Thyroid gland (tissue), 4 donors: Measurements from ENCODE around the gene BBS9. TPM values are rescaled to one million over a fixed set of nuclear protein-coding genes. Genes with fewer than 3 reads are reported as not detected.

Source experiments
- DNase-seq, 2 donors: peaks; one replicate each; pipeline ENCODE4 v3.0.0-alpha.2; 2019
- H3K27ac ChIP-seq, 3 donors: fragments of 200-600 bp; sonication (generic); 1 replicate in 2 of 3; 2 replicates in 1 of 3; pipeline ENCODE4 v1.5.1; 2016 to 2019; ENCODE audit warnings: mild to moderate bottlenecking in 1 of 3, moderate library complexity in 1 of 3
- H3K27me3 ChIP-seq: fragments of 200-600 bp; sonication (generic); one replicate; pipeline ENCODE4 v1.5.1; 2019
- H3K36me3 ChIP-seq, 2 donors: fragments of 200-600 bp; sonication (generic); one replicate each; pipeline ENCODE4 v1.5.1; 2016 to 2019
- H3K4me1 ChIP-seq, 2 donors: fragments of 200-600 bp; sonication (generic); one replicate each; pipeline ENCODE4 v1.5.1; 2017 to 2019
- H3K4me3 ChIP-seq, 3 donors: fragments of 200-600 bp; sonication (generic); replicated peaks in 1 of 3; 1 replicate in 2 of 3; 2 replicates in 1 of 3; pipeline ENCODE4 v1.5.1; 2016; ENCODE audit warnings: mild to moderate bottlenecking in 1 of 3
- H3K9me3 ChIP-seq: fragments of 200-600 bp; sonication (generic); one replicate; pipeline ENCODE4 v1.5.1; 2017
- POLR2A ChIP-seq, 2 donors: fragments of 450-650 bp; IDR thresholded peaks; one replicate each; pipeline ENCODE4 v1.6.1; 2017; ENCODE audit warnings: antibody characterized with exemption in 2 of 2, mild to moderate bottlenecking in 2 of 2, moderate library complexity in 1 of 2
- WGBS, 2 donors: methylation state at CpG; one replicate each; pipeline ENCODE4 v1.1.5; 2017; 5-methylcytosine and 5-hydroxymethylcytosine counted together
- intact Hi-C: fragments of 100-400 bp; cut with DNase I; formaldehyde crosslinking; loops from one replicate; pipeline ENCODE4 v1.15.1; 2023
- total RNA-seq, 4 donors: library from RNA; depleted of rRNA; stranded (reverse); fragments of >200 nt; gene quantifications; one replicate each; pipeline ENCODE4 v1.2.3, GENCODE V29; 2016
- TF ChIP-seq, protein P1 (sequence below), 6 experiments: fragments of 200-600 bp in 3 of 6; fragments of 450-650 bp in 3 of 6; sonication (generic) in 3 of 6; IDR thresholded peaks; one replicate each; pipeline ENCODE4 v1.5.1; 2016 to 2019; ENCODE audit warnings: antibody characterized with exemption in 6 of 6, mild to moderate bottlenecking in 2 of 6, inconsistent platforms in 1 of 6, moderate library complexity in 1 of 6

Gene BBS9
- total RNA-seq, 4 donors from 2014 or later, result 59.2 to 84.8 (median 73.1) TPM

DNA sequence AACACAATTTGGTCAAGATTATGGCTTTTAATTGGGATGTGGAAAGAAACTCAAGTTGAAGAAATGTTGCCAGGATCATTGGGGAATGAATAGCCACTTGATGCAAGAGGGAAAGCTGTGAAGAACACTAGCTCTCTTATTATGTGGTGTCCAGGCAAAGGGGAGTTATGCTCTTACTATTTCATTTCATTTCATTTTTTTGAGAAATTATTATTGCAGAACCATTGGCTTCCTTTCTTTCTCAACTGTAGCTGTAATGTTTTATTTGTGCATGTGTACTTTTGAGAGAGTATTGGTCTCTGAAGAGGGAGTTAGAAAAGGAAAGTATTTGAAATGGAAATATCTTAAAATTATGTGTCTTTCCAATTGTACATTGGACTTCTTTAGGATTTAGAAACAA is 463.4 kb downstream of the BBS9 start:
- Histone ChIP-seq H3K36me3 (no peaks in the 10 kb centered on the region), H3K4me1 (no peaks in the 10 kb centered on the region), H3K27me3 (no peaks in the 10 kb centered on the region), H3K4me3 (no peak overlapping the region), H3K27ac (no peak overlapping the region), H3K9me3 (no peaks in the 10 kb centered on the region)
- intact Hi-C loops, result no loop called here
- DNase-seq, result no peak
- TF ChIP-seq POLR2A (IDR thresholded peaks at IDR 0.05), result no peak
- TF ChIP-seq, protein P1, sequence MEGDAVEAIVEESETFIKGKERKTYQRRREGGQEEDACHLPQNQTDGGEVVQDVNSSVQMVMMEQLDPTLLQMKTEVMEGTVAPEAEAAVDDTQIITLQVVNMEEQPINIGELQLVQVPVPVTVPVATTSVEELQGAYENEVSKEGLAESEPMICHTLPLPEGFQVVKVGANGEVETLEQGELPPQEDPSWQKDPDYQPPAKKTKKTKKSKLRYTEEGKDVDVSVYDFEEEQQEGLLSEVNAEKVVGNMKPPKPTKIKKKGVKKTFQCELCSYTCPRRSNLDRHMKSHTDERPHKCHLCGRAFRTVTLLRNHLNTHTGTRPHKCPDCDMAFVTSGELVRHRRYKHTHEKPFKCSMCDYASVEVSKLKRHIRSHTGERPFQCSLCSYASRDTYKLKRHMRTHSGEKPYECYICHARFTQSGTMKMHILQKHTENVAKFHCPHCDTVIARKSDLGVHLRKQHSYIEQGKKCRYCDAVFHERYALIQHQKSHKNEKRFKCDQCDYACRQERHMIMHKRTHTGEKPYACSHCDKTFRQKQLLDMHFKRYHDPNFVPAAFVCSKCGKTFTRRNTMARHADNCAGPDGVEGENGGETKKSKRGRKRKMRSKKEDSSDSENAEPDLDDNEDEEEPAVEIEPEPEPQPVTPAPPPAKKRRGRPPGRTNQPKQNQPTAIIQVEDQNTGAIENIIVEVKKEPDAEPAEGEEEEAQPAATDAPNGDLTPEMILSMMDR (IDR thresholded peaks at IDR 0.05), result no peak

DNA sequence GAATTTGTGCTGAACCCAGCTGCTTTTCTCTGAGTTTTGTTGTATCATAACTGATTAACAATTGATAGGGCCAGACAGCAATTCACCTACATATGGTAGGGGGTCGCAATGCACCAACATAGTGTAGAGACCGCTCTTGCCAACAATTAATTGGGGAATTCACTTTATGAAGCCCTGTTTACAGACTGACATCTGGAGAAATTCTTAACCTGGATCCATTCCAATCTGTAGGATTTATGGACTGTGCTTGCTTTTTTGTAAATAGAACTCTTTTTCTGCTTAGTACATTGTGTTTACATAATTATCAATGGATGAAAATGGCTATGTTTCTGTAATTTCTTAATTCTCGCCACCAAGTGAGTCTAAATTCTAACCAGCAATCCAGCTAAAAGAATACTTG is 464.2 kb downstream of the BBS9 start:
- Histone ChIP-seq H3K4me1 (no peaks in the 10 kb centered on the region), H3K27me3 (no peaks in the 10 kb centered on the region), H3K4me3 (no peak overlapping the region), H3K9me3 (no peaks in the 10 kb centered on the region), H3K36me3 (no peaks in the 10 kb centered on the region), H3K27ac (no peak overlapping the region)
- TF ChIP-seq, protein P1 (IDR thresholded peaks at IDR 0.05), result no peak
- no peak for TF ChIP-seq POLR2A (IDR thresholded peaks at IDR 0.05)
- 89 to 92% methylated on average over 3 of the region's 3 CpGs for WGBS, 2 donors
- no peak for DNase-seq
- intact Hi-C loops, result no loop called here

DNA sequence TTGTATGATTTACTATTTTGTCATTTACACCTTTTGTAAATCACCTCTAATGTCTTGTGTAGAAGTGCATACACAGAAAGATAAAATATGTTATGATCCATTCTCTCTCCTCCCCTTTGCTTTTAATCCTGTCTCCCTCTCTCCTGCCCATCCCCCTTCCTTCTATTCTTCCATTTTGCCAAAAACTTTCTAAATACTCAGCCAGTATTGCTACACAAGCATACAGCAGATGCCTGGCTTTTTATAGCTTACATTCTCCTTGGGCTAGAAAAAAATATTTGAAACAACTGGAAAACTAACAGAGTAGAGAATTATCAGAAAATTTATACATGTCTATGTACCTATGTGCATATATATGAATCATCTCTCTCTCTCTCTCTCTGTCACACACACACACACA is 467.3 kb downstream of the BBS9 start:
- TF ChIP-seq, protein P1 (IDR thresholded peaks at IDR 0.05), result no peak
- no peak for TF ChIP-seq POLR2A (IDR thresholded peaks at IDR 0.05)
- intact Hi-C loops, result no loop called here
- Histone ChIP-seq H3K27me3 (no peaks in the 10 kb centered on the region), H3K36me3 (no peaks in the 10 kb centered on the region), H3K4me3 (no peak overlapping the region), H3K4me1 (no peaks in the 10 kb centered on the region), H3K27ac (no peak overlapping the region), H3K9me3 (no peaks in the 10 kb centered on the region)
- no peak for DNase-seq

DNA sequence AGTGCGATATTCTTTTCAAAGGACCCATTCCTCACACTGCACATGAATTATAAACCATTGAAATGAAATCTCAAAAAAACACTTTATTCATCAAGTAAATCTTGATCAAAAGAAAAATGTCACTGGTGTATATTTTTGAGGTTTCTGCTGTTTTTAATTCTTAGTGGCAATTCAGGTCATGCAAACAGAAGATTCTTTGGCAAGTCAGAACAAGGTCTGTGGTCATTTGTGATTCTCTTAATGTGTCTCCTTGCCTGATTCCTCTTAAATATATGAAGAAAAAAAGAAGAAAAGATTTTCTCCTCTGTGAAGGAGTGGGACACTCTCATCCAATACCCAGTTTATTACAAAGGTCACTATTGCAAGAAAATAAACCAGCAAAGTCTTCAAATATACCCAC is 467.8 kb downstream of the BBS9 start:
- Histone ChIP-seq H3K27ac (no peak overlapping the region), H3K27me3 (no peaks in the 10 kb centered on the region), H3K9me3 (no peaks in the 10 kb centered on the region), H3K4me1 (no peaks in the 10 kb centered on the region), H3K36me3 (no peaks in the 10 kb centered on the region), H3K4me3 (no peak overlapping the region)
- DNase-seq, result no peak
- intact Hi-C loops, result no loop called here
- WGBS, 2 donors, result 97 to 98% methylated on average over 1 of the region's 1 CpG
- TF ChIP-seq, protein P1 (IDR thresholded peaks at IDR 0.05), result no peak
- no peak for TF ChIP-seq POLR2A (IDR thresholded peaks at IDR 0.05)

DNA sequence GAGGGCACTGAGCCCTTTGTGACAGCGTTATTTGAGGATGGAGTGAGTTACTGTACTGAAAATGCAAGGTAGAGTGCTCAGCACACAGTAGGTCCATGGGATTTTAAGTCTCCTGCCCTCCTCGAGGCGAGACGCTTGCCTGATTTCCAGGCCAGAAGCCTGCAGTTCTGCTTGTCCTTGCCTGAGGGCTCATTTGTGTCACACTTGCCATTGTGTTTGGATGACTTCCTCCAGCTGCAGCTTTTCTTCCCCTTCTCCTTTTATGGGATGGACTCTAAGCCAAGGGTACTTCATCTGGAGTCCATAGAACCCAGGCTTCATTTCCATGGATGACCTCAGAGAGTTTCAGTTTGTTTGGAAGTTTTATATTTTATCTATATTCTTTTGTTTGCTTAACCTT is 471.7 kb downstream of the BBS9 start:
- WGBS, 2 donors, result 83 to 91% methylated on average over 4 of the region's 4 CpGs
- no peaks in the 10 kb centered on the region for H3K9me3 ChIP-seq
- H3K36me3 ChIP-seq, result peaks cover 0 to 5% of the 10 kb centered on the region in 2 donors
- no peaks in the 10 kb centered on the region for H3K4me1 ChIP-seq
- TF ChIP-seq POLR2A (IDR thresholded peaks at IDR 0.05), result no peak
- TF ChIP-seq, protein P1 (IDR thresholded peaks at IDR 0.05), result no peak
- intact Hi-C loops, result no loop called here
- no peak overlapping the region for H3K4me3 ChIP-seq
- no peak overlapping the region for H3K27ac ChIP-seq
- no peaks in the 10 kb centered on the region for H3K27me3 ChIP-seq
- DNase-seq, result no peak
